ENCODE data around the gene FARP1. TPM values are rescaled to one million over a fixed set of nuclear protein-coding genes. Genes with fewer than 3 reads are reported as not detected.

The FARP1 gene
- total RNA-seq, 1 donor from 2014 or later, result 357 TPM

DNA sequence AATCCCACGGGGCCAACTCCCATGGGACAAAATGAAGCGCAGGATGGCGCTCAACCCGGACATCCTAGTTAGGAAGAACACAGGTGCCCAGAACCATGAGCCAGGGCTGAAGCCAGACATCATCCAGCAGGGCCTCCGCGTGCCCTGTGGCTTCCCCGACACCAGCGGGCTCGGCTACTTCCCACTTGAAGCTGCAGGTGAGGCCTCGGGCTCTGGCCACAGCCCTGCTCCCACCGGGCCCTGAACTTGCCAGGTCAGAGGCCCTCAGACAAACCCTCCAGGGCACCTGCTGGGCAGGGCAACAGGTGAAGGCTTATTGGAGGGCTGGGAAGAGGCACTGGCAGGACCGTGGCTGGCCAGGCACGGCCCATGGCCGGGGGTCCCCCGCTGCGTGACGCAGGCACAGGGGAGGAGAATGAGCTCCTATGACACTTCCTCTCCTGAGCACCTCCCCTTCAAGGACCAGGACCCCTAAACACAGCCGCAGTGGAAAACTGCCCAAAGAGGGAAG, 316.3 kb downstream of the FARP1 start:
- TF ChIP-seq CTCF (IDR thresholded peaks at IDR 0.05), result no peak
- no peak overlapping the region for H3K4me3 Mint-ChIP-seq (ENCODE audit: unreplicated experiment)
- no peaks in the 10 kb centered on the region for H3K27me3 Mint-ChIP-seq (ENCODE audit: unreplicated experiment)
- H3K36me3 Mint-ChIP-seq (ENCODE audit: unreplicated experiment), result peaks cover 59% of the 10 kb centered on the region
- peak overlapping the region; percentile 64 for H3K27ac Mint-ChIP-seq (ENCODE audit: unreplicated experiment)
- no peak for DNase-seq (ENCODE audit: extremely low spot score, unreplicated experiment)
- peaks cover 50% of the 10 kb centered on the region for H3K4me1 Mint-ChIP-seq (ENCODE audit: unreplicated experiment)
- no peaks in the 10 kb centered on the region for H3K9me3 Mint-ChIP-seq (ENCODE audit: unreplicated experiment)

- Mint-ChIP-seq H3K4me3 (ENCODE audit: unreplicated experiment) (no peak overlapping the region), H3K27ac (ENCODE audit: unreplicated experiment) (peak overlapping the region; percentile 47), H3K36me3 (ENCODE audit: unreplicated experiment) (peaks cover 55% of the 10 kb centered on the region), H3K27me3 (ENCODE audit: unreplicated experiment) (no peaks in the 10 kb centered on the region), H3K9me3 (ENCODE audit: unreplicated experiment) (no peaks in the 10 kb centered on the region), H3K4me1 (ENCODE audit: unreplicated experiment) (peaks cover 44% of the 10 kb centered on the region)
- no peak for TF ChIP-seq CTCF (IDR thresholded peaks at IDR 0.05)
- no peak for DNase-seq (ENCODE audit: extremely low spot score, unreplicated experiment)
Observed at GRCh38 chr13:98459721-98460370, 317.0 kb downstream of the FARP1 start.

- no peaks in the 10 kb centered on the region for H3K9me3 Mint-ChIP-seq (ENCODE audit: unreplicated experiment)
- H3K36me3 Mint-ChIP-seq (ENCODE audit: unreplicated experiment), result peaks cover 55% of the 10 kb centered on the region
- H3K27ac Mint-ChIP-seq (ENCODE audit: unreplicated experiment), result peak overlapping the region; percentile 27
- no peaks in the 10 kb centered on the region for H3K27me3 Mint-ChIP-seq (ENCODE audit: unreplicated experiment)
- no peak for DNase-seq (ENCODE audit: extremely low spot score, unreplicated experiment)
- no peak overlapping the region for H3K4me3 Mint-ChIP-seq (ENCODE audit: unreplicated experiment)
- no peak for TF ChIP-seq CTCF (IDR thresholded peaks at IDR 0.05)
- peaks cover 38% of the 10 kb centered on the region for H3K4me1 Mint-ChIP-seq (ENCODE audit: unreplicated experiment)
Observed at GRCh38 chr13:98460516-98460915, 317.6 kb downstream of the FARP1 start.

DNA sequence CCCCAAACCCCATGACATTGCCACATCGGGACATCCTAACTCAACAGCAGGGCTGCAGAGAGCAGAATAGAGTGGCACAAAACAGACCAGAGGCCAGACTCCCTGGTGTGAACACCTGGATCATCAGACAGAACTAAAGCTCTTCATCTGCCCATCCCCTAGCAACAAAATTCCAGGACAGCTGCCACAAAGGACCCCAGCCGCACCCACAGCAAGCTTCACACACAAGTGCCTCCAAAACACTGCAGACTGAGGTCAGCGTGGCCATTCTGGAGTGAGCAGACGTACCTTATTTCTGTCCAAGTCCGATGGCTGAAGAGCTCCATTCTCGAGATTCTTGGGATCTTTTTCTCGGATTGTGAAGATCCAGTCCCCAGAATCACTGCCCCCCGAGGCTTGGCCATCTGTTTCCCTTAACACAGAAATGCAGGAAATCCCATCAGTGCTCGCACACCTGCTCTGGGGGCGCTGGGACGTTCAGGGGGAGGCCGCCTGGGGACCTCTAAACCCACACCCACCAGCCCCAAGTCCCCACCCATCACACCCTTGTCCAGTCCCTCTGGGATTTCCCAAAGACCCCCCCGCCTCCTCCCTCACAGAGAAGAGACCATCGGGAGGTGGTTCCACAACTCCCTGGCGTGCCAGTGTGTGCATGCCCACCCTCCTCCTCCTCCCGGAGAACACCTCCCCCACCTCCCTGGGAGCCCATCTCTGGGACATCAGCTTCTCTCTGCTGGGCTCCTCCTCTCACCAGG, 318.8 kb downstream of the FARP1 start:
- TF ChIP-seq CTCF (IDR thresholded peaks at IDR 0.05), result no peak
- H3K27ac Mint-ChIP-seq (ENCODE audit: unreplicated experiment), result peak overlapping the region; percentile 23

GRCh38 chr13:98462241-98462882, 319.5 kb downstream of the FARP1 start:
- Mint-ChIP-seq H3K4me3 (ENCODE audit: unreplicated experiment) (no peak overlapping the region), H3K9me3 (ENCODE audit: unreplicated experiment) (no peaks in the 10 kb centered on the region), H3K27ac (ENCODE audit: unreplicated experiment) (peak overlapping the region; percentile 23), H3K4me1 (ENCODE audit: unreplicated experiment) (peaks cover 31% of the 10 kb centered on the region), H3K36me3 (ENCODE audit: unreplicated experiment) (peaks cover 53% of the 10 kb centered on the region), H3K27me3 (ENCODE audit: unreplicated experiment) (no peaks in the 10 kb centered on the region)
- no peak for DNase-seq (ENCODE audit: extremely low spot score, unreplicated experiment)
- no peak for TF ChIP-seq CTCF (IDR thresholded peaks at IDR 0.05)

More for the DNA sequence above, 318.8 kb downstream of the FARP1 start:
- Mint-ChIP-seq H3K36me3 (ENCODE audit: unreplicated experiment) (peaks cover 51% of the 10 kb centered on the region), H3K9me3 (ENCODE audit: unreplicated experiment) (no peaks in the 10 kb centered on the region), H3K27me3 (ENCODE audit: unreplicated experiment) (no peaks in the 10 kb centered on the region), H3K4me3 (ENCODE audit: unreplicated experiment) (no peak overlapping the region), H3K4me1 (ENCODE audit: unreplicated experiment) (peaks cover 32% of the 10 kb centered on the region)
- DNase-seq (ENCODE audit: extremely low spot score, unreplicated experiment), result no peak
